ENCODE data around the gene CPEB3. TPM values are rescaled to one million over a fixed set of nuclear protein-coding genes. Genes with fewer than 3 reads are reported as not detected.

Gene CPEB3
- total and polyA plus RNA-seq, 9 of the 15 experiments (the other 6 are each of a cell fraction or from before 2014, with no cell fraction given): 0.15 to 1.2 (median 0.51) TPM

GRCh38 chr10:92240289-92241157, 50.4 kb downstream of the CPEB3 start (continued):
- TF ChIP-seq MLLT1 (IDR thresholded peaks at IDR 0.05) (no peak), FOXJ3 (CRISPR knock-in tag; IDR thresholded peaks at IDR 0.05) (no peak), ARID3A (IDR thresholded peaks at IDR 0.05; ENCODE audit: borderline replicate concordance, low read depth, low read length) (no peak), FOXA1 (IDR thresholded peaks at IDR 0.05; ENCODE audit: borderline replicate concordance) (no peak), ILF3 (IDR thresholded peaks at IDR 0.05; ENCODE audit: borderline replicate concordance) (no peak), FOXA3 (CRISPR knock-in tag; conservative IDR thresholded peaks at IDR 0.05 in 1 of 2, IDR thresholded peaks at IDR 0.05 in 1 of 2) (no peak), SMARCA5 (IDR thresholded peaks at IDR 0.05) (no peak), ETV1 (tag; conservative IDR thresholded peaks at IDR 0.05; ENCODE audit: low read depth) (peak; percentile 73), REST (IDR thresholded peaks at IDR 0.05; ENCODE audit: borderline replicate concordance) (no peak), REST (CRISPR knock-in tag; IDR thresholded peaks at IDR 0.05; ENCODE audit: low read depth) (no peak), CREB3L1 (IDR thresholded peaks at IDR 0.05; ENCODE audit: borderline replicate concordance, low read depth) (peak; percentile 39; the same call in 1 of the 2 replicates), SAFB (IDR thresholded peaks at IDR 0.05; ENCODE audit: borderline replicate concordance, low read depth, low read length) (no peak), ZNF316 (IDR thresholded peaks at IDR 0.05) (no peak)

Data from K562 (cell line).